ENCODE data around the gene MMS19.
A peak's percentile ranks its signal among the peaks of the same experiment; 100 is the strongest.

MMS19 gene

DNA sequence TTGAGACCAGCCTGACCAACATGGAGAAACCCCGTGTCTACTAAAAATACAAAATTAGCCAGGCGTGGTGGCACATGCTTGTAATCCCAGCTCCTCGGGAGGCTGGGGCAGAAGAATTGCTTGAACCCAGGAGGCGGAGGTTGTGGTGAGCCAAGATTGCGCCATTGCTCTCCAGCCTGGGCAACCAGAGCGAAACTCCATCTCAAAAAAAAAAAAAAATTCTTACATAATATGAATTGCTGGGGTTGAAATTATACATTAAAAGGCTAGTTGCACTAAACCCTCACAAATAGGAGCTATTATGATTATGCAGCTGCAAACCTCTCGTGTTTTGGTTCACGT is 74.5 kb downstream of the MMS19 start:
- DNase-seq: peak; percentile 56

DNA sequence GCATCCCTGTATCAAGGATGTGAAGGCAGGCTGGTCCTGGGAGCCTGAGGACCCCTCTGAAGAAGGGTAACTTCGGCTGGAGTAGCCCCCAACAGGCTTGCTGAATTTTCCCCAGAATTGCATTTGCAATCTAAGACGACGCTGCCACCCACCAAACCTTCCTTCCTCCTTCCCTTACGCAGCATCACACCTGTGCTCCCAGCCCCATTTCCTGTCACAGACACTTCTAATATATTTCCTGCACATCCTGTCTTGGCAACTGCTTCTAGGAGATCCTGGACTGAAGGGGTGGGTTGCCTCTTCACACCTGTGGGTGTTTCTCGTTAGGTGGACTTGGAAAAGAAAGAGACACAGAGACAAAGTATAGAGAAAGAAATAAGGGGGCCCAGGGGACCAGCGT is 81.7 kb downstream of the MMS19 start:
- DNase-seq: no peak

DNA sequence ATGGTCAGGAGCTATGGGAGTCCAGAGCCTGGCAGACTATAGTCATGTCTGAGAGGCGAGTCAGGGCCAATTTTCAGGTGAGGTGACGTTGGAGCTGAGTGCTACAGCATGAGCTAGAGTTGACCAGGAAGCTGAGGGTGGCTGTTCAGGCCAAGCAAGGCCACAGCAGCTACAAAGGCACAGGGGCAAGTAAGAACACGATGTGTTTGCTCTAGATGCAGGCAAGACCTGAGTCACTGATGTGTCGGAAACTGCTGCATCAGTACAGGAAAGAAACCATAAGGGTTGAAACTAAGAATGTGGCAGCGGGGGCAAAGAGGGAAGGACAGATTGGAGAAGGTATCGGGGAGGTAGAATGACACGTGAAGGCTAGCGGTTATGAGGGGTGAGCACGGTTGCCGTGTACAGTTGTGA is 85.3 kb downstream of the MMS19 start:
- peak; percentile 26 for DNase-seq

DNA sequence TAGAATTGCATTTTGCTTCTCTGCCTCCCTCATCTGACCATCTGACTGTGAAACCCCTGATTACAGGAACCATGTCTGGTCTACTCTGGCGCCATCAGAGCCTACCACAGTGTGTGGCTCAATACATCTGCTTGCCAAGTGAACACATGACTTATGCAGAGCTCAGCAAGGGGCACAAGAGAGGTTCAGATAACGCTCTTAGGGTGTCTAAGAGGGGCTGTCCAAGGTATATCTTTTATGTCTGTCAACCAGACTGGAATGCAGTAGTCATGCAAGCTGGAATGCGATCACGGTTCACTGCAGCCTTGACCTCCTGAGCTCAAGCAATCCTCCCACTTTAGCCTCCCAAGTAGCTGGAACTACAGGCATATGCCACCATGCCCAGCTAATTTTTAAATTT is 86.8 kb downstream of the MMS19 start:
- peak; percentile 78 for DNase-seq

DNA sequence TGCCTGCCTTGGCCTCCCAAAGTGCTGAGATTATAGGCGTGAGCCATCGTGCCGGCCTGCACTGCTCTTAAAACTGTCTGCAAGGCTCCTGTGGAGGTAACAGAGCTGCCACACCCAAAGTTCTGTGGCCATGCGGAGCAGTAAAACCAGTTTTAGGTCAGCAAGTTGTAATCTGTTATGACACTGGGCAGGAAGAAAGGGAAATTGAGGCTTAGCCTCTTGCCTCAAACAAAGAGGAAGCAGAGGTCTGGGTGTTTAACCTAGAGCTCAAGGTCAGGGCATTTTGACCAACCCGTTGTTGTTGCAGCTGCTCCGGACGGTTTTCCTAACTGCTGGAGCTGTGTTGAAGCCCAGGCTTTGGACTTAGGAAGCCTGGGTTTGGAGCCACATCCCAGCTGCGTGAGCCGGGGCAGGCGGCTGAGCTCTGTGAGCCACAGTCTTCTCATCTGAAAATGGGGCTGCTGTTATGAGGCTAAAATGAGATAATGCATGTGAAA is 89.7 kb downstream of the MMS19 start:
- peak; percentile 72 for DNase-seq
